HG03439 (cell line): Measurements from ENCODE around the gene TNC.
A peak's percentile ranks its signal among the peaks of the same experiment; 100 is the strongest.

Source experiments
- ATAC-seq: cut with Tn5 transposase; IDR thresholded peaks from one replicate; pipeline ENCODE4 v1.9.1; 2021; ENCODE audit warnings: mild to moderate bottlenecking, moderate library complexity; ENCODE audit not compliant: unreplicated experiment

TNC gene

GRCh38 chr9:115058175-115058574, 59.8 kb downstream of the TNC start:
- no peak for ATAC-seq

GRCh38 chr9:115057559-115057958, 60.4 kb downstream of the TNC start:
- no peak for ATAC-seq

GRCh38 chr9:115050002-115050490, 67.9 kb downstream of the TNC start:
- no peak for ATAC-seq

- ATAC-seq: no peak
Observed at GRCh38 chr9:115046824-115047223, 71.1 kb downstream of the TNC start.

GRCh38 chr9:115046199-115046598, 71.8 kb downstream of the TNC start:
- no peak for ATAC-seq

GRCh38 chr9:115043632-115044031, 74.3 kb downstream of the TNC start:
- ATAC-seq: no peak

- peak; percentile 70 for ATAC-seq
Observed at GRCh38 chr9:115042781-115043509, 75.0 kb downstream of the TNC start.

GRCh38 chr9:115039516-115040120, 78.3 kb downstream of the TNC start:
- no peak for ATAC-seq

GRCh38 chr9:115038178-115038577, 79.8 kb downstream of the TNC start:
- no peak for ATAC-seq

- ATAC-seq: no peak
Observed at GRCh38 chr9:115036691-115037090, 81.3 kb downstream of the TNC start.

- ATAC-seq: peak; percentile 91
Observed at GRCh38 chr9:115035841-115036612, 81.9 kb downstream of the TNC start.

- no peak for ATAC-seq
Observed at GRCh38 chr9:115034801-115035200, 83.2 kb downstream of the TNC start.

- ATAC-seq: no peak
Observed at GRCh38 chr9:115033800-115034199, 84.2 kb downstream of the TNC start.

- no peak for ATAC-seq
Observed at GRCh38 chr9:115032296-115032695, 85.7 kb downstream of the TNC start.

- no peak for ATAC-seq
Observed at GRCh38 chr9:115030006-115030405, 88.0 kb downstream of the TNC start.

- ATAC-seq: no peak
Observed at GRCh38 chr9:115025721-115026120, 92.2 kb downstream of the TNC start.

GRCh38 chr9:115024925-115025535, 92.9 kb downstream of the TNC start:
- ATAC-seq: no peak

- no peak for ATAC-seq
Observed at GRCh38 chr9:115022760-115023434, 95.1 kb downstream of the TNC start.

- no peak for ATAC-seq
Observed at GRCh38 chr9:115018547-115019435, 99.2 kb downstream of the TNC start.

- no peak for ATAC-seq
Observed at GRCh38 chr9:115016344-115016743, 101.6 kb downstream of the TNC start.
